Superior temporal gyrus (tissue), 1 donor: ENCODE measurements around the gene NKG7.

ENCODE experiments used
- DNase-seq: peaks from one replicate; pipeline ENCODE4 v3.0.0-alpha.2; 2016; ENCODE audit errors: extremely low spot score

Gene NKG7

GRCh38 chr19:51364200-51365106 is 8.0 kb downstream of the NKG7 start:
- DNase-seq, result peak; percentile 22

DNA sequence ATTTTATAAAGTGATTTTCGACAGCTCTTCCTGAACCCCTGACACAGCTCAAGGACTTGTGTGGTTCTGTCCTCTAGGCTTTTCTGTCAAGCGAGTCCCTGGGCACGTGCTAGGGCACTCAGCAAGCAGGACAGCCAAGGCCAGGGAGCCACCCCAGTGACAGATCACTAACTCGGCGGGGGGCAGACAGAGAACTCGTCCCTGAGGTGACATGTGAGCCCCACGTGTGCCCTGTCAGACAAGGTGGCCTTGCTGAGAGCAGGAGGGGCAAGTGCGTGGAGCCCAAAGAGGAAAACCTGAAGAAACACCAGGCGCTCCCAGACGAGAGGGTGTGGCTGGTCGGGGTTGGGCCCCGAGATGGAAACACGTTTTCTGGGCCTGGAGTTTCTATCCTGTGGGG is 11.2 kb downstream of the NKG7 start:
- no peak for DNase-seq

DNA sequence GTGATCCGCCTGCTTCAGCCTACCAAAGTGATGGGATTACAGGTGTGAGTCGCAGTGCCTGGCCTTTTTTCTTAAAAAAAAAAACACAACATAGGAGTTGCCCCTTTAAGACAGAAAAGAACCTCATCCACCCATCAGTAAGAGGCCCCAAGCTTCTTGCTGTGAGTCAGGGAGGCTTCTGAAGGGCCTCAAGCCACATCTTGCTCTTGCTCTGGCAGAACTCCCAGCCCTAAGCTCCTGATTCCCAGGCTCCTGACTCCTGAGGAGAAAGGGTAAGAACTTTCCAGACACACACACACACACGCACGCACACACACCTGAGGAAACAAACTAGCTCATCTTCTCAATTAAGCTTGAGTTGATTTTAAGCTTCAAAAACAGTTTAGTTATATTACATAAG is 13.2 kb downstream of the NKG7 start:
- no peak for DNase-seq

GRCh38 chr19:51357952-51358351 is 14.5 kb downstream of the NKG7 start:
- no peak for DNase-seq

- DNase-seq, result no peak
Measured at GRCh38 chr19:51356159-51356801, 16.2 kb downstream of the NKG7 start.

DNA sequence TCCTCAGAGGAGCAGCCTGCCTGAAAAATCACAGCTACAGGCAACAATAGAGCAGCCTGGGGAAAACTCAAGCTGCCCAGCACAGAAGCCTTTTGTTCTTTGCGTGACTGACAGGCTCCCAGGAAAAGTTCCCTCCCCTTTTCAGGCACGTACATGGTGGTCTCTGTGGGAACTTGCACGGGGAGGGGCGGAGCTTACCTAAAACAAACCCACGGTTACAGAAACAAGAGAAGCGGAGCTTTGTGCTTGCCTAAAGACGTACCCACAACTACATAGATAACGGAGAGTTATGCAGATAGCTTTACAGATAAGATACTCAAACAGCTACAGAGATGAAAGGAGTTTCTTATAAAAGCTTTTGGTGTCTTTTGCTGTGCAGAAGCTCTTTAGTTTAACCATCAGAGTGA is 17.7 kb downstream of the NKG7 start:
- DNase-seq, result peak; percentile 82

DNA sequence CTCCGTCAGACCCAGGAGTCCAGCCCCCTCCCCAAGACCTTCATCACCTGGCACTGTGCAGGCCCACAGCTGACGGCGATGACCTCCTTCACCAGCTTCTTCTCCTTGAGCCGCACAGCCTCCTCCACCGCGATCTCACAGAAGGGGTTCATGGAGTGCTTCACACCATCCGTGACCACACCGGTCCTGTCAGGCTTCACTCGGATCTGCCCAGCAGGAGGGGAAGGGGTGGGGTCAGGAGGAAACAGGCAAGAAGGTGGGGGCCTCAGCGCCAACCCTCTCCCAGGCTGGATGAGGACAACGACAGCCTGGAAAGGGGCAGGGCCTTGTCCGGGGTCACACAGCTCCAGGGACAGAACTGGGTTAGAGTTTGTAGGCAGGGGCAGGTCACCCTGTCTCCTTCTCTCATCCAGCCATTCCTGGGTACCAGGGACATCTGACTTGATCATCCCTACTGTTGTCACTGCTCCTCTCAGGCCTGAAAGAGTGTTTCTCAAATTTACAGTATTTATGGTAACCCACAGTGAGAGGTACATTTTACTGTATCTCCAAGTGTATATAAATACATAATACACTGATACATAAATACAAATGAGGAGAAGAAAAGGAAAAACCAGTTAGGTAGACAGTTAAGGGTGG is 18.2 kb downstream of the NKG7 start:
- no peak for DNase-seq

DNA sequence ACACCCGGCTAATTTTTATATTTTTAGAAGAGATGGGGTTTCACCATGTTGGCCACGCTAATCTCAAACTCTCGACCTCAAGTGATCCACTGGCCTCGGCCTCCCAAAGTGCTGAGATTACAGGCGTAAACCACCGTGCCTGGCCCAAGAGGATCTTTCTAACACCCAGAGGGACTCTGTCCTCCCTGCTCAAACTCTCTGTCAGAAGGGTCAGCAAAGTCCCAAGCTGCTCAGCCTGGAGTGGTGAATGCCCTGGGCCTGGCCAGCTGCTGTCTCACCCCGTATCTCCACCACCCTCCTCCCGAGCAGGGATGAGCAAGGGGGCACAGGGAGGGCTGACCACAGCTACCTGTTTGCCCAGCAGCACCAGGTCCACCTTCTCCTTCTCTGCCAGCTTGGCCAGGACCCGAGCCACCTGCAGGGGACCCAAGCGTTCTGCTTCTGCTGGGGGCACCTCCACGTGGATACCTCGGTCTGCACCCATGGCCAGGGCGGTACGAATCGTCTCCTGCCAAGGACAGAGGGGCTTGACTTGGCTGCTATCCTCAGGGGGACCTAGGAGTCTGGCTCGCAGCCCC is 19.6 kb downstream of the NKG7 start:
- DNase-seq, result no peak

GRCh38 chr19:51351266-51351990 is 21.0 kb downstream of the NKG7 start:
- no peak for DNase-seq

GRCh38 chr19:51347209-51347928 is 25.1 kb downstream of the NKG7 start:
- DNase-seq, result no peak

- DNase-seq, result no peak
Measured at GRCh38 chr19:51346742-51347141, 25.7 kb downstream of the NKG7 start.

- DNase-seq, result no peak
Measured at GRCh38 chr19:51345076-51345620, 27.3 kb downstream of the NKG7 start.

DNA sequence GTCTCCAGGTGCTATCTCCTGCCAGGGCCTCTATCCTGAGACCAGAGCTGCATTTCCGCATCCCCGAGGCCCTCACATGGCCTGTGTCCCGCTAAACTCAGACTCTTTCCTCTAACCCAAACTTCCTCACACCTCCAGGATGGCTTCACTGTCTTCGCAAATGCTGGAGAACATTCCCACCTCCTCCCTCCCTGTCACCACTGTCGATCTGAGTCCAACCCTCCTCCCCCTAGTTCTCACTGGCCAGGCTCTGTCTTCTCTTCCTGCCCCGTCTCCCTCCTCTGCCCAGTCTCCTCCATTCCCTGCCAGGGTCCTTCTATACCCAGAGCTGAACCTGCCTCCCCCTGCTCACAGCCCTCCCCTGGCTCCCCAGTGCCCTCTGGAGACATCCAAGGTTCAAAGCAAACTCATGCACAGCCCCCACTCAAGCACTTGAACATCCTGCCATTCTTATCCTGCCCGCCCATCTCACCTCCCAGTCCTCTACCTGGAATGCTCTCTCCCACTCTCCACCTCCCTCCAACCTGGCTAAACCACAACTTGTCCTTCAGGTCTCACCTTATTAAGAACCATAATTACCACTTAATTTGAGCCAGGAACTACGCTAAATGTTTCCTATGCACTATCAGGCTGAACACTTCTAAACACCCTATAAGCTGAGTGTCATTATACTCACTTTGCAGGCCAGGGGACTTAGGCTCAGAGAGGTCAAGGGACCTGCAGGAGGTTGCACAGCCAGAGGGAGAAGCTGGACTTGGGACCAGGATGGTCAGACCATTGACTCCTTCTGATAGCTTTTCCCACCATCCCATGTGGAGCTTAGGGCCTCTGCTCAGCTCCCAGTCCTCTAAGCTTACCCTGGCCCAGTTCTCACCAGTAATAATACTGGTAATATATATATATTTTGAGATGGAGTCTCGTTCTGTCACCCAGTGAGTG is 29.6 kb downstream of the NKG7 start:
- no peak for DNase-seq

DNA sequence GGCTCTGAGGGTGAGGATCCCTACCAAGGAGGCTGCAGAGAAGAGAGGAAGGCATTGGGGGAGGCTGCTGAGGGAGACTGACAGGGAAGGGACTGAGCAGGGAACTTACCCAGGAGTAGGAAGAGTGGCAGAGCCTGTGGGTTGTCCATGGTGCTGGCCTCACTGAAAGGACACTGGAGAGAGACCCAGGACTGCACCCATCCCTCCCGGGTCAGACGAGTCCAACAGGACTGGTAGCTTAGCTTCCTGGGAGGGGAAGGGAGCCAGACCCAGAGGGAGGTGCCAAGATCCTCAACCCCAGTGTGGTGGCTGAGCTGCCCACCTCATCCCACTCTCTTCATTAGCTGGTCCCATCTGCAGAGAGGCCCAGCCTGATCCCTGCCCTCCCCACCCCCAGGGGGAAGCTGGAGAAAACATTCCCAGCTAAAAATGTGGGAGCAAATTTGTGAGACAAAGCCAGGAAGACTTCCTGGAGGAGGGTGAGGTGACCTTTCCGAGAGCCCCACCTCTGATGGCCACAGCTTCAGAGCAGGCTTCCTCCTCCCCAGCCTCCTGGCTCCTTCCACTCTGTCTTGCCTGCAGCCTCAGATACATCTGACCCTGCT is 30.4 kb downstream of the NKG7 start, which contains the start of gene VSIG10L:
TSS of gene VSIG10L (minus strand) at position 164 of the 605 bp plus-strand sequence. CDS start at position 149, 15 bp downstream.
- no peak for DNase-seq

- no peak for DNase-seq
Measured at GRCh38 chr19:51341066-51341465, 31.4 kb downstream of the NKG7 start.

DNA sequence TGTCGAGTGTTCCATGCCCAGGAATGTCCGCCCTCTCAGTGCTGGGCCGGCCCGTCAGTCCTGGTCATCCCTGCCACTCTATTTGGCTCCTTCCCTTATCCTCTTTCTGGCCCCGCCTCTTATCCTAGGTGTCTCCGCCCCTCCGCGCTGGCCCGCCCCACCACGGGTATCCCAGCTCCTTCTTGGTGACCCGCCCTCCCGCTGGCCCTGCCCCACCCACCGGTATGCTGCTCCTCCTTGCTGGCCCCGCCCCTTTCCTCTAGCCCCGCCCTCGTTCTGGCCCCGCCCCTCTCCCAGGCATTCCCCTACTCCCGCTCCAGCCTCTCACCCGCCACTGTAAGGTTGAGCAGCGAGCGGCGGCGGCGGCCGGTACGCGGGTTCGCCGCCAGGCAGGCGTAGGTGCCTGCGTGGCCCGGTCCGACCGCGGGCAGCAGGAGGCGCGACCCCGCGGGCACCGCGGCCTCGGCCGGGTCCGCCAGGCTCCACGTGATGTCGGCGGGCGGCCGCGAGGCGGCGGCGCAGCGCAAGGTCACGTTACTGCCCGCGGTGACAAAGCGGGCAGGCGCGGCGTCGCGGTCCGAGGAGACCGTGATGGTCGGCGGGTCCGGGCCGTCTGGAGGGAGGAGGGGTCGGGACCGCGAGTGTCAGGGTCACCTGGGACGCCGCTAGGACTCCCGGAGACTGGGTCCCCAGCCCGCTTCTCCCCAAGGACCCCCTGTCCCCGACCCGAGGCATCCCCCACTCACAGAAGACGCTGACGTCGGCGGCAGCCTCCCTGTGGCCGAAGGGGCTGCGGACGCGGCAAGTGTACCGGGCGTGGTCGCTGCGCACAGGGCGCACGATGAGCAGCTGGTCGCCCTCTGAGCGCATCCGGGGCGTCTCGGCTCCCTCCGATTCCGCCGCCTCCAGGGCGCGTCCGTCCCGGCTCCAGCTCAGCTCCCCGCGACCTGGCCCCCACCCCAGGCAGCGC is 32.5 kb downstream of the NKG7 start:
- DNase-seq, result peak; percentile 71

DNA sequence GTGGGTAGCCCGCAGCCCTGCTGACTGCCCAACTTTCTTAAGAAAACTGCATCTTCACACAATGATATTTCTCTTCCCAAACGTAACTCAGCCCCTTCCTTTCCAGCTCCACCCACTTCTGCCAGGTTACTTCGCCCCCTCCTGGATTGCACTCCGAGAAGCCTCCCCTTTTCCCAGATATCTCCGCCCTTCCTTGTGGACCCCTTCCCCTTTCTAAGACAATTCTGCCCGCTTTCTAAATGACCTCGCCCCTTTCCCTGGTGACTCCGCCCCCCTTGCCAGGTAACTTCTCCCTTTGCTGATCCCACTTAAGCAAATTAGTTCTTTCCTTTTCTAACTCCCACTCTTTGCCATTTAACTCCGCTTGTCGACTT is 33.2 kb downstream of the NKG7 start:
- no peak for DNase-seq
